Karpas-422 (cell line): ENCODE results near the gene MMP13. TPM values are rescaled to one million over a fixed set of nuclear protein-coding genes. Genes with fewer than 3 reads are reported as not detected.
"Not testable (repeated sequence)": the region's sequence is repeated elsewhere in the genome, so short reads cannot be mapped to it uniquely, and the experiment has no call there.

Experiments used
- DNase-seq: peaks from one replicate; pipeline ENCODE4 v3.0.0-alpha.2; 2015
- H2AFZ ChIP-seq: fragments of 200-600 bp; sonication (generic); 2 replicates; pipeline ENCODE4 v1.6.1; 2014; ENCODE audit warnings: antibody characterized with exemption, low read length, mixed read lengths
- H3K27ac ChIP-seq: fragments of 200-600 bp; sonication (generic); 2 replicates; pipeline ENCODE4 v1.5.1; 2014; ENCODE audit warnings: mild to moderate bottlenecking, low read length, moderate library complexity
- H3K27me3 ChIP-seq: fragments of 200-600 bp; sonication (generic); 2 replicates; pipeline ENCODE4 v1.6.1; 2014; ENCODE audit warnings: low read length, mixed read lengths
- H3K36me3 ChIP-seq: fragments of 200-600 bp; sonication (generic); 2 replicates; pipeline ENCODE4 v1.6.1; 2014; ENCODE audit warnings: low read length, mixed read lengths; ENCODE audit not compliant: insufficient read depth
- H3K4me1 ChIP-seq: fragments of 200-600 bp; sonication (generic); 2 replicates; pipeline ENCODE4 v1.6.1; 2014; ENCODE audit warnings: mild to moderate bottlenecking, low read length, mixed read lengths
- H3K4me2 ChIP-seq: fragments of 200-600 bp; sonication (generic); 2 replicates; pipeline ENCODE4 v1.6.1; 2014; ENCODE audit warnings: low read length, low read depth, mild to moderate bottlenecking; ENCODE audit not compliant: poor library complexity, severe bottlenecking
- H3K4me3 ChIP-seq: fragments of 200-600 bp; sonication (generic); 2 replicates; pipeline ENCODE4 v1.5.1; 2014; ENCODE audit warnings: mild to moderate bottlenecking, antibody characterized with exemption, low read length, mixed read lengths
- H3K79me2 ChIP-seq: fragments of 200-600 bp; sonication (generic); 2 replicates; pipeline ENCODE4 v1.6.1; 2014; ENCODE audit warnings: mild to moderate bottlenecking, low read length, mixed read lengths
- H3K9ac ChIP-seq: fragments of 200-600 bp; sonication (generic); 2 replicates; pipeline ENCODE4 v1.6.0; 2014; ENCODE audit warnings: low read length
- H3K9me2 ChIP-seq: fragments of 200-600 bp; sonication (generic), shearing (Covaris generic); replicated peaks from 2 replicates; pipeline ENCODE4 v1.6.0; 2014; ENCODE audit warnings: mild to moderate bottlenecking, low read length, moderate library complexity; ENCODE audit not compliant: insufficient read depth
- H3K9me3 ChIP-seq: fragments of 300-700, 200-600 bp; sonication (generic); 2 replicates; pipeline ENCODE4 v1.6.1; 2014; ENCODE audit warnings: low read length, mixed read lengths
- H4K20me1 ChIP-seq: fragments of 200-600 bp; sonication (generic); 2 replicates; pipeline ENCODE4 v1.6.1; 2014; ENCODE audit warnings: mild to moderate bottlenecking, antibody characterized with exemption, low read length, low read depth; ENCODE audit not compliant: insufficient read depth
- small RNA-seq: library from RNA; depleted of rRNA; stranded (forward); fragments of <200 nt; gene quantifications from one replicate; pipeline ENCODE3, GENCODE V24; 2014
- total RNA-seq: library from RNA; depleted of rRNA; stranded (reverse); fragments of >200 nt; shearing (Covaris generic); gene quantifications from 2 replicates; pipeline ENCODE4 v1.2.3, GENCODE V29; 2014; ENCODE audit warnings: low replicate concordance; rRNA removed

The MMP13 gene
- total RNA-seq, 1 experiment from 2014 or later, result not detected

DNA sequence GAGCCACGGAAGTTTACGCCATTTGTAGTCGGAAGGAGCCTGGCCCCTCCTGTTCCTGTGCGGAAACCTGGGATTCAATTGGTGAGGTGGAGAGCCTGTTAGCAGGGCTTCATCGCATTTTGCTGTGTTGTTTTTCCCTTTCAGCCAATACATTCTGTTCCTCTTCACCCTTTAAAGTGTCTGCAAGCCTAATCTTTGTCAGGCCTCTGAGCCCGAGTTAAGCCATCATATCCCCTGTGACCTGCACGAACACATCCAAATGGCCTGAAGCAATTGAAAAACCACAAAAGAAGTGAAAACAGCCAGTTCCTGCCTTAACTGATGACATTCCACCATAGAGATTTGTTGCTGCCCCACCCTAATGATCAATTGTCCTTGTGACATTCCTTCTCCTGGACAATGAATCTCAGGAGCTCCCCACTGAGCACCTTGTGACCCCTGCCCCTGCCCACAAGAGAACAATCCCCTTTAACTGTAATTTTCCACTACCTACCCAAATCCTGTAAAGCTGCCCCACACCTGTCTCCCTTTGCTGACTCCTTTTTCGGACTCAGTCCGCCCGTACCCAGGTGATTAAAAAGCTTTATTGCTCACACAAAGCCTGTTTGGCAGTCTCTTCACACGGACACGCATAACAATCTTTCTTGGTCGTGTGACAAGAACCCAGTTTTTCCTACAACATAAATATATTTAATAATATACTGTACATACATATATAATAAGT is 43.6 kb downstream of the MMP13 start:
- no peaks in the 10 kb centered on the region for H3K9me3 ChIP-seq
- H4K20me1 ChIP-seq, result no peaks in the 10 kb centered on the region
- no peak overlapping the region for H2AFZ ChIP-seq
- no peaks in the 10 kb centered on the region for H3K4me1 ChIP-seq
- no peak for DNase-seq
- H3K27me3 ChIP-seq, result no peaks in the 10 kb centered on the region
- no peak overlapping the region for H3K4me3 ChIP-seq
- H3K4me2 ChIP-seq, result no peak overlapping the region
- H3K27ac ChIP-seq, result no peak overlapping the region
- H3K9ac ChIP-seq, result no peak overlapping the region
- no peaks in the 10 kb centered on the region for H3K9me2 ChIP-seq
- no peaks in the 10 kb centered on the region for H3K36me3 ChIP-seq
- H3K79me2 ChIP-seq, result no peaks in the 10 kb centered on the region

GRCh38 chr11:102905848-102906247 is 49.7 kb downstream of the MMP13 start:
- not testable (repeated sequence) for H3K9me3 ChIP-seq, H3K9ac ChIP-seq, H3K9me2 ChIP-seq, H2AFZ ChIP-seq, H3K79me2 ChIP-seq, H3K36me3 ChIP-seq, H3K4me3 ChIP-seq, H3K27ac ChIP-seq, H3K27me3 ChIP-seq, H4K20me1 ChIP-seq, H3K4me2 ChIP-seq, DNase-seq, H3K4me1 ChIP-seq

DNA sequence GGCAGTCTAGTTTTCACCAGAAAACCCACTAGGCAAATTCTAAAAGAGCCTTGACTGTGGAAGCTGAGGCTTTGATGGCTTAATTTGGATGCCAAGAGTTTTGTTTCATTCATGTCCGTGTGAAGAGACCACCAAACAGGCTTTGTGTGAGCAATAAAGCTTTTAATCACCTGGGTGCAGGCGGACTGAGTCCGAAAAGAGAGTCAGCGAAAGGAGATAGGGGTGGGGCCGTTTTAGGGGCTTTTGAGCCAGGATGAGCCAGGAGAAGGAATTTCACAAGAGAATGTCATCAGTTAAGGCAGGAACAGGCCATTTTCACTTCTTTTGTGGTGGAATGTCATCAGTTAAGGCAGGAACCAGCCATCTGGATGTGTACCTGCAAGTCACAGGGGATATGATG is 51.6 kb downstream of the MMP13 start:
- not testable (repeated sequence) for H3K9me3 ChIP-seq, H3K4me2 ChIP-seq, H3K36me3 ChIP-seq, H3K27ac ChIP-seq, H3K4me3 ChIP-seq, H3K27me3 ChIP-seq, H3K9ac ChIP-seq, H3K4me1 ChIP-seq, H3K79me2 ChIP-seq, H3K9me2 ChIP-seq, DNase-seq, H4K20me1 ChIP-seq, H2AFZ ChIP-seq

DNA sequence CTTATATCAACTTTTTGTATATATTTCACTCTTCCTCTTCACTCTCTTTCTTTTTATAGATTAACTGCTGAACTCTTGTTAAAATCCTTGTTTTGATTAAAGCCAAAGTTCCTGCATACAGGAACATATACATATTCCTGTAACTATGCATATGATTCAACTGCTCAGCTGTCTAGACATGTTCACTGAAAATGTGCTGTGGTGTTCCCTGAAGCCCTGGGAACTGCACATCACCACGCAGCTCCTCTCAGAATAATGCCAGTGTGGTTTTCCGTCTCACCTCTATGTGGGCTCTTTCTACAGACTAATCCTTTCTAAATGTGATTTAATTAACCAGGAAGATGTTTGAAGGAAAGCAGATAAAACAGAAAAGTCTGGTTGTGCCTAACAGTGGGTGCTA is 55.2 kb downstream of the MMP13 start:
- H3K4me3 ChIP-seq, result no peak overlapping the region
- H3K36me3 ChIP-seq, result no peaks in the 10 kb centered on the region
- H3K9me3 ChIP-seq, result no peaks in the 10 kb centered on the region
- no peaks in the 10 kb centered on the region for H4K20me1 ChIP-seq
- H2AFZ ChIP-seq, result no peak overlapping the region
- no peaks in the 10 kb centered on the region for H3K79me2 ChIP-seq
- no peaks in the 10 kb centered on the region for H3K27me3 ChIP-seq
- no peak overlapping the region for H3K27ac ChIP-seq
- no peak for DNase-seq
- H3K4me1 ChIP-seq, result no peaks in the 10 kb centered on the region
- H3K4me2 ChIP-seq, result no peak overlapping the region
- H3K9me2 ChIP-seq, result no peaks in the 10 kb centered on the region
- no peak overlapping the region for H3K9ac ChIP-seq

Small RNAs within 50 kb of the gene (small RNA-seq; reads per million reads assigned to genes)
- not detected for gene RNU7-159P

Other genes starting within 250 kb of the MMP13 start
- gene MMP27, start 250.0 kb downstream of the MMP13 start, total RNA-seq, result not detected in 2 replicates
- gene MMP8, start 230.8 kb downstream of the MMP13 start, total RNA-seq, result not detected in 2 replicates
- not detected in 2 replicates for gene MMP10, start 175.1 kb downstream of the MMP13 start, total RNA-seq
- gene MMP1, start 157.6 kb downstream of the MMP13 start, total RNA-seq, result not detected in 2 replicates
- not detected in 2 replicates for gene MMP3, start 112.1 kb downstream of the MMP13 start, total RNA-seq
- gene MMP12, start 80.8 kb downstream of the MMP13 start, total RNA-seq, result not detected in 2 replicates
- 243 and 322 TPM in 2 replicates for gene DCUN1D5, start 136.4 kb upstream of the MMP13 start, total RNA-seq
- gene DYNC2H1, start 153.7 kb upstream of the MMP13 start, total RNA-seq, result 1.2 and 3.9 TPM in 2 replicates